Nephron progenitor cell (in vitro differentiated cells): ENCODE measurements around the gene SERPINA9.
A peak's percentile ranks its signal among the peaks of the same experiment; 100 is the strongest.

Source experiments
- DNase-seq: peaks from one replicate; pipeline ENCODE4 v3.0.0; 2021
- H3K27ac Mint-ChIP-seq: 2 replicates; pipeline ENCODE4 v1.8.0; 2021; ENCODE audit warnings: mild to moderate bottlenecking, moderate library complexity, mixed read lengths
- H3K27me3 Mint-ChIP-seq: 2 replicates; pipeline ENCODE4 v1.8.0; 2021; ENCODE audit warnings: mild to moderate bottlenecking, low read depth, mixed read lengths; ENCODE audit not compliant: poor library complexity
- H3K36me3 Mint-ChIP-seq: 2 replicates; pipeline ENCODE4 v1.8.0; 2021; ENCODE audit warnings: low read depth, mixed read lengths
- H3K4me1 Mint-ChIP-seq: 2 replicates; pipeline ENCODE4 v1.8.0; 2021; ENCODE audit warnings: mixed read lengths
- H3K4me3 Mint-ChIP-seq: 2 replicates; pipeline ENCODE4 v1.8.0; 2021; ENCODE audit warnings: mild to moderate bottlenecking, moderate library complexity, mixed read lengths
- H3K9me3 Mint-ChIP-seq: 2 replicates; pipeline ENCODE4 v1.8.0; 2021; ENCODE audit warnings: mild to moderate bottlenecking, moderate library complexity, mixed read lengths
- CTCF ChIP-seq: fragments of 200-600 bp; sonication (generic); IDR thresholded peaks from 2 replicates; pipeline ENCODE4 v1.5.0; 2021; ENCODE audit warnings: antibody characterized with exemption

SERPINA9 gene

GRCh38 chr14:94458096-94458495 is 17.9 kb downstream of the SERPINA9 start:
- peaks cover 61% of the 10 kb centered on the region for H3K9me3 Mint-ChIP-seq
- H3K27me3 Mint-ChIP-seq = peaks cover 12% of the 10 kb centered on the region
- no peak for DNase-seq
- H3K4me1 Mint-ChIP-seq = peaks cover 17% of the 10 kb centered on the region
- H3K36me3 Mint-ChIP-seq = no peaks in the 10 kb centered on the region
- TF ChIP-seq CTCF = no peak
- H3K4me3 Mint-ChIP-seq = no peak overlapping the region
- H3K27ac Mint-ChIP-seq = no peak overlapping the region

- H3K4me1 Mint-ChIP-seq = peaks cover 6% of the 10 kb centered on the region
- H3K9me3 Mint-ChIP-seq = peaks cover 62% of the 10 kb centered on the region
- H3K27me3 Mint-ChIP-seq = peaks cover 26% of the 10 kb centered on the region
- no peak overlapping the region for H3K27ac Mint-ChIP-seq
- no peak for DNase-seq
- no peaks in the 10 kb centered on the region for H3K36me3 Mint-ChIP-seq
- no peak overlapping the region for H3K4me3 Mint-ChIP-seq
- no peak for TF ChIP-seq CTCF
Observed at GRCh38 chr14:94455928-94456327, 20.1 kb downstream of the SERPINA9 start.

- Mint-ChIP-seq H3K4me3 (no peak overlapping the region), H3K27ac (no peak overlapping the region), H3K27me3 (peaks cover 30% of the 10 kb centered on the region), H3K36me3 (no peaks in the 10 kb centered on the region), H3K4me1 (peaks cover 17% of the 10 kb centered on the region), H3K9me3 (peaks cover 34% of the 10 kb centered on the region)
- TF ChIP-seq CTCF = no peak
- no peak for DNase-seq
Observed at GRCh38 chr14:94451826-94452225, 24.2 kb downstream of the SERPINA9 start.

- H3K4me1 Mint-ChIP-seq = peaks cover 17% of the 10 kb centered on the region
- TF ChIP-seq CTCF = no peak
- DNase-seq = no peak
Observed at GRCh38 chr14:94451091-94451771, 24.8 kb downstream of the SERPINA9 start.

GRCh38 chr14:94450722-94451090 is 25.3 kb downstream of the SERPINA9 start:
- no peak for TF ChIP-seq CTCF
- H3K27me3 Mint-ChIP-seq = peaks cover 30% of the 10 kb centered on the region
- peaks cover 13% of the 10 kb centered on the region for H3K4me1 Mint-ChIP-seq

More at GRCh38 chr14:94451091-94451771, 24.8 kb downstream of the SERPINA9 start:
- Mint-ChIP-seq H3K4me3 (no peak overlapping the region), H3K27ac (no peak overlapping the region), H3K9me3 (peaks cover 28% of the 10 kb centered on the region), H3K27me3 (peaks cover 30% of the 10 kb centered on the region), H3K36me3 (no peaks in the 10 kb centered on the region)

GRCh38 chr14:94449930-94450329 is 26.1 kb downstream of the SERPINA9 start:
- peaks cover 12% of the 10 kb centered on the region for H3K4me1 Mint-ChIP-seq
- H3K27ac Mint-ChIP-seq = no peak overlapping the region
- H3K27me3 Mint-ChIP-seq = peaks cover 30% of the 10 kb centered on the region
- no peak for TF ChIP-seq CTCF
- H3K36me3 Mint-ChIP-seq = no peaks in the 10 kb centered on the region
- no peak for DNase-seq
- H3K9me3 Mint-ChIP-seq = peaks cover 15% of the 10 kb centered on the region
- no peak overlapping the region for H3K4me3 Mint-ChIP-seq

More at GRCh38 chr14:94450722-94451090, 25.3 kb downstream of the SERPINA9 start:
- peaks cover 22% of the 10 kb centered on the region for H3K9me3 Mint-ChIP-seq
- peak overlapping the region; percentile 1 for H3K27ac Mint-ChIP-seq
- no peak for DNase-seq
- no peak overlapping the region for H3K4me3 Mint-ChIP-seq
- H3K36me3 Mint-ChIP-seq = no peaks in the 10 kb centered on the region
